ENCODE data around the gene NOTCH2.
"Not testable (repeated sequence)": the region's sequence is repeated elsewhere in the genome, so short reads cannot be mapped to it uniquely, and the experiment has no call there.

- not testable (repeated sequence) for TF ChIP-seq CTCF, ZNF350, PRDM10 (tag by site-specific recombination; IDR thresholded peaks at IDR 0.05)
Measured at GRCh38 chr1:120098986-120099759, 29.7 kb upstream of the NOTCH2 start.
